ENCODE data around the gene C2CD3. TPM values are rescaled to one million over a fixed set of nuclear protein-coding genes. Genes with fewer than 3 reads are reported as not detected.
A peak's percentile ranks its signal among the peaks of the same experiment; 100 is the strongest.

Gene C2CD3
- polyA plus RNA-seq, 4 donors: 3.8 to 11.0 (median 7.3) TPM

DNA sequence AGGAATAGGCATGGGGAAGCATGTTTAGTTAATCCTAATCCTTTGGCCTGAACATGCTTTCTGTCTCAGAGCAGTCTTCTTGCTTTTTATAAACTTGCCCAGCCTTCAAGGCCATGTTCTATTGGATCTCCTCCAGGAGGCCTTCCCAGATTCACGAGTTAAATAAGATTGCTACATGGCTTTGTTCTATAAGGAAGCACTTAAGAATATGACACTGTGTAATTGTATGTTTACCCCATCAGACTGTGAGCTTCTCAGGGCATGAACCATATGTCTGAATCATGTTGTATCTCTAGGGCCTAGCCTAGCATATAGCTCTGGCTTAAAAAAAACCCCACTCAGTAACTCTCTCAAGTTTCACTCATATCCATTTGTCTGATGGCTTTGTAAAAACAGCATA lies 135.5 kb downstream of the C2CD3 start:
- no peaks in the 10 kb centered on the region for H3K9me3 ChIP-seq (ENCODE audit: control insufficient read depth in 2 of 2, insufficient read depth in 1 of 2, low read depth in 1 of 2, low read length in 1 of 2)
- H3K4me1 ChIP-seq (ENCODE audit: control insufficient read depth in 3 of 3, insufficient read depth in 2 of 3, low read depth in 1 of 3, low read length in 2 of 3): no peaks in the 10 kb centered on the region
- DNase-seq (no peak), FAIRE-seq (no peak)
- no peaks in the 10 kb centered on the region for H3K27me3 ChIP-seq (ENCODE audit: control insufficient read depth in 3 of 3, insufficient read depth in 3 of 3, low read length in 3 of 3)
- H3K27ac ChIP-seq (ENCODE audit: low read depth in 1 of 3, low read length in 2 of 3): no peak overlapping the region
- no peak overlapping the region for H3K4me3 ChIP-seq (ENCODE audit: low read depth in 1 of 3, low read length in 3 of 3)
- peaks cover 3 to 39% (median 6%) of the 10 kb centered on the region in 3 donors for H3K36me3 ChIP-seq (ENCODE audit: control insufficient read depth in 3 of 3, insufficient read depth in 2 of 3, low read depth in 1 of 3, low read length in 3 of 3)
- 39 to 65% (median 47%) methylated on average over 1 of the region's 1 CpG for WGBS, 3 donors

DNA sequence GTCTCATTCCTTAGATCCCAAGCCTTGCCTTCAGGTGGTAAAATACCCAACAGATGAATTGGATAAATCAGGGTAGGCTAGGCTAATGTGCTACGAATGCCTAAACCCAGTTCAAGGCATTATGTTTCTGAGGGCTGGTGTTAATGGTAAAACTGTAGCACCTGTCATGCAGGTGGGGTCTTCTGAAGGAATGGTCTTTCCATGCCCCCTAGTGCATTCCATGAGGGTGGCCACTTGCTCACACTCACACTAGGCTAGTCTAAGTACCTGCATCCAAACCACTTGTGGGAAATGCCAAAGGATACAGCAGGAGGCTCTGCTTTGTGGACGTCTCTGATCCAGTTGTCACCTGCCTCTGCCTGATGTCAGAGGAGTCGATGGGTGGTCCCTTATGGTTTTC lies 137.8 kb downstream of the C2CD3 start:
- DNase-seq: no peak
- H3K36me3 ChIP-seq (ENCODE audit: control insufficient read depth in 3 of 3, insufficient read depth in 2 of 3, low read depth in 1 of 3, low read length in 3 of 3): peaks cover 3 to 48% (median 6%) of the 10 kb centered on the region in 3 donors
- no peak for FAIRE-seq
- H3K4me1 ChIP-seq (ENCODE audit: control insufficient read depth in 3 of 3, insufficient read depth in 2 of 3, low read depth in 1 of 3, low read length in 2 of 3): no peaks in the 10 kb centered on the region
- no peaks in the 10 kb centered on the region for H3K9me3 ChIP-seq (ENCODE audit: control insufficient read depth in 2 of 2, insufficient read depth in 1 of 2, low read depth in 1 of 2, low read length in 1 of 2)
- no peak overlapping the region for H3K4me3 ChIP-seq (ENCODE audit: low read depth in 1 of 3, low read length in 3 of 3)
- no peak overlapping the region for H3K27ac ChIP-seq (ENCODE audit: low read depth in 1 of 3, low read length in 2 of 3)
- WGBS, 3 donors: 88 to 91% (median 90%) methylated on average over 3 of the region's 3 CpGs
- no peaks in the 10 kb centered on the region for H3K27me3 ChIP-seq (ENCODE audit: control insufficient read depth in 3 of 3, insufficient read depth in 3 of 3, low read length in 3 of 3)

DNA sequence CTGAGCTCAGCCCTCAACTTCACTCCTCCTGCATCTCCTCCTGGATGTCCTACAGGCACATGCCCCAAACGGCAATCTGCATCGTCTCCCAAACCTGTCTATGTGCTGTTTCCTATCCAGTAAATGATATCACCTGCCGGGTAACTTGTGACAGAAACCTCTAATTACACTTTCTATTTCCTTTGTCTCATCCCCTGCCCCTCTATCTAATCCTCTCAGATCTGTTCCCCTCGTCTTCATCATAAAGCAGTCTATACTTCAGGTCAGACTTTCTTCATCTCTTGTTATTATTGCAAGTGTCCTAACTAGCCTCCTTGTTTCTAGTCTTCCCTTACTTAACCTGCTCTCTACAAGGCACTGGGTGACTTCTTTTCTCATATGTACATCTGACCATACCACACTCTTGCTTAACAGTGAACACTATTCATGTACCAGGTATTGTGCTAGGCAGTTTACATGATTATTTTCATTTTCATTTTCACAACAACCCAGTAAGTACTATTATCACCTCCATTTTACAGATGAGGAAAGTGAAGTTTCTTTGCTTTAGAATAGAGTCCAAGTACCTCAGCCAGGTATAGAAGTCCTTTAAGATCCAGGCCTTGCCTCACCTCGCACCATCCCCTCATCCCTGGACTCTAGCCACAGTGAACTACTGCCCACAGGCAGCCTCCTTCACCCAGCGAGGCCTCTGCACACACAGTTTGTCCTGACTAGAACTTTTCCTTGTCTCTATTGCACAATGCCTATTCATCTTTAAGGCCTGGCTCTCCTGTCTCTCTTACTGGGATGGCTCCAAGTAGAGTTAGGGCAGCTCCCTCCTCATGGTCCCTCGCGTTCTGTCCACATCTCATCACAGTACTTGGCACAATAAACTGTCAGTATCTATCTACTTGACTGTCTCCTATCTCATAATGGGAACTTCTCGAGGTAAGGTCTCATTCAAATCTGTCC lies 139.8 kb downstream of the C2CD3 start:
- FAIRE-seq (no peak), DNase-seq (no peak)
- Histone ChIP-seq H3K27ac (ENCODE audit: low read depth in 1 of 3, low read length in 2 of 3) (peak overlapping the region in 1 of 3 donors; percentile 8), H3K4me3 (ENCODE audit: low read depth in 1 of 3, low read length in 3 of 3) (no peak overlapping the region), H3K4me1 (ENCODE audit: control insufficient read depth in 3 of 3, insufficient read depth in 2 of 3, low read depth in 1 of 3, low read length in 2 of 3) (no peaks in the 10 kb centered on the region), H3K27me3 (ENCODE audit: control insufficient read depth in 3 of 3, insufficient read depth in 3 of 3, low read length in 3 of 3) (no peaks in the 10 kb centered on the region), H3K9me3 (ENCODE audit: control insufficient read depth in 2 of 2, insufficient read depth in 1 of 2, low read depth in 1 of 2, low read length in 1 of 2) (no peaks in the 10 kb centered on the region), H3K36me3 (ENCODE audit: control insufficient read depth in 3 of 3, insufficient read depth in 2 of 3, low read depth in 1 of 3, low read length in 3 of 3) (peaks cover 0 to 51% (median 4%) of the 10 kb centered on the region in 3 donors)
- WGBS, 3 donors: 80 to 88% (median 82%) methylated on average over 9 of the region's 9 CpGs

DNA sequence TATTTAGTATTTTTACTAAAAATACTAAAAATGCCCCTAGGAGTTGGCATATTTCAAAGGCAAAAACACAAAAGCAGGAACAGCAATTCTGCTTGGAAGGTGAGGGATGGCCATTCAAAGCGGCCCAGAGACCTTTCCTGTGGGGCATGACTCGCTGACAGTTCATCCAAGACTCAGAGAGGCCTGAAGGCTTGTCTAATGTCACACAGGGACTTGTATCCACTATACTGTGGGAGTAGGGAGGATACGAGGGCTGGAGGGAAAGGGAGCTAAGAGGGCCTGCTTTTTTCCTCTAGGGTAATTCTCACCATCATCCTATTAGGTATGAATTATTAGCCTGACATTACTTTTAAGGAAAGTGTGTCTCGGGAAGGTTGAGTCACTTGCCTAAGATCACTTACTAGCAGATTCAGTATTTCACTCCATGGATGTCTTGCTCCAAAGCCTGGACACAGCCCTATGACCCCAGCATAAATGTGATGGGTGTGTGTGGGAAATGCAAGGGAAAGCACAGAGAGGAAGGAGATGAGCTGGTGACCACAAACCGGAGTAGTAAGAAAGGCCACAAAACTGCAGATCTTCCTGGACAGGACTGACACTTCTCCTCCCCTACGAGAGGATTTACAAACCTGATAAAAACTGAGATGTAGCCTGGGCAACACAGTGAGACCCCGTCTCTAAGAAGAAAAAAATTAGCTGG lies 145.2 kb downstream of the C2CD3 start:
- H3K27ac ChIP-seq (ENCODE audit: low read depth in 1 of 3, low read length in 2 of 3): no peak overlapping the region
- DNase-seq (no peak), FAIRE-seq (no peak)

DNA sequence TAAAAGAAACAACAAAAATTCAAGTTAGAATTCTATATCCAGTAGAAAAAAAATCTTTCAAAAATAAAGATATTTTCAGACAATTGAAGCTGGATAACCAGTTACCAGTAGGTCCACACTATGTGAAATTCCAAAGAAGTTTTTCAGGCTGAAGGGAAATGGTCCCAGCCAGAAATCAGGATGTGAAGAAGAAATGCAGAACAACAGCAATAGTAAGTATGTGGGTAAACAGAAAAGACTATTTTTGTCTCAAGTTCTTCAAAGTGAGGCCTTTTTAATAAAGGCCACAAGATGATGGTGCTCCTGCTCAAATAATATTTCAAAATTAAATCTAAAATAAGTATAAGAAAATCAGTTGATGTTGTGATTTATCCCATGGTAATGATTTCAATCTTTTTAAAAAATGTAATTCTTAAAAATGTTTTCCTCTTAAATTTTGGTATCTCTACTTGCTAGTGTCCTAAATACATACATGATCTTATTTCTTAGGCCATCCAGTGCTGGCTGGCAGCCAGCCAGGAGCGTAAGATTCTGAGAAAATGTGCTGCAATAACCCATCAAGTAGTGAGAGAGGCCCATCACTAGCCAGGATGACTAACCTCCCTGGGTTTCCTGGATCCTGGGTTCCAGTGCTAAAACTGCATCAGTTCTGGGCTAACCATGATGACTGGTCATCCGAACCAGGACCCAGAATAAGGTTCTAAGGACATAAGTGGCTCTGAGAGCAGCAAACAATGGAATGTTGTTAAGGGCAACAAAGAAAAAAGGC lies 146.4 kb downstream of the C2CD3 start:
- WGBS, 3 donors: 53 to 59% (median 59%) methylated on average over 2 of the region's 2 CpGs
- DNase-seq (peak in 1 of 2 donors; percentile 45), FAIRE-seq (no peak)
- no peaks in the 10 kb centered on the region for H3K27me3 ChIP-seq (ENCODE audit: control insufficient read depth in 3 of 3, insufficient read depth in 3 of 3, low read length in 3 of 3)
- H3K4me1 ChIP-seq (ENCODE audit: control insufficient read depth in 3 of 3, insufficient read depth in 2 of 3, low read depth in 1 of 3, low read length in 2 of 3): peaks cover 6 to 9% (median 7%) of the 10 kb centered on the region in 3 donors
- no peak overlapping the region for H3K27ac ChIP-seq (ENCODE audit: low read depth in 1 of 3, low read length in 2 of 3)
- H3K36me3 ChIP-seq (ENCODE audit: control insufficient read depth in 3 of 3, insufficient read depth in 2 of 3, low read depth in 1 of 3, low read length in 3 of 3): peaks cover 0 to 24% (median 2%) of the 10 kb centered on the region in 3 donors
- H3K9me3 ChIP-seq (ENCODE audit: control insufficient read depth in 2 of 2, insufficient read depth in 1 of 2, low read depth in 1 of 2, low read length in 1 of 2): no peaks in the 10 kb centered on the region
- no peak overlapping the region for H3K4me3 ChIP-seq (ENCODE audit: low read depth in 1 of 3, low read length in 3 of 3)

More for the DNA sequence above, 145.2 kb downstream of the C2CD3 start:
- no peak overlapping the region for H3K4me3 ChIP-seq (ENCODE audit: low read depth in 1 of 3, low read length in 3 of 3)
- H3K4me1 ChIP-seq (ENCODE audit: control insufficient read depth in 3 of 3, insufficient read depth in 2 of 3, low read depth in 1 of 3, low read length in 2 of 3): peaks cover 0 to under 1% (median 0%) of the 10 kb centered on the region in 3 donors
- no peaks in the 10 kb centered on the region for H3K27me3 ChIP-seq (ENCODE audit: control insufficient read depth in 3 of 3, insufficient read depth in 3 of 3, low read length in 3 of 3)
- H3K9me3 ChIP-seq (ENCODE audit: control insufficient read depth in 2 of 2, insufficient read depth in 1 of 2, low read depth in 1 of 2, low read length in 1 of 2): no peaks in the 10 kb centered on the region
- WGBS, 3 donors: 86 to 93% (median 89%) methylated on average over 7 of the region's 7 CpGs
- peaks cover 0 to 30% (median 2%) of the 10 kb centered on the region in 3 donors for H3K36me3 ChIP-seq (ENCODE audit: control insufficient read depth in 3 of 3, insufficient read depth in 2 of 3, low read depth in 1 of 3, low read length in 3 of 3)

DNA sequence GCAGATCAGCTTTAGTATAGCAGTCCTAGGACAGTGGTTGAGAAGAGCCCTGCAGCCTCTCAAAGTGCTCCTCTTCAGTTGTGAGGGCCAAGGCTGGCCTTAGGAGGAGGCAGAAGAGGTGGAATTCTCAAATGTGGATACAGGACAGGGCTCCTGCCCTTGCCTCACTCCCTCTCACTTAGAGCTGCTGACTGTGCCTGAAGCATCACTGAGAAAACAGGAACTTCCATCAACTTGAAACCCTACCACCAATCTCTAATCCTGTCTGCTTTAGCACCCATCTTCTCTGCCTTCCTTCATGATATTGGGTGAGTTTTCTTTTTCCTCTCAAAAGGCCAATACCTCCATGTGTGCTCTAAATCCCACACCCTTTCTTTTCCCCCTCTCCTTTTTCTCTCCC lies 147.5 kb downstream of the C2CD3 start:
- Histone ChIP-seq H3K27ac (ENCODE audit: low read depth in 1 of 3, low read length in 2 of 3) (peak overlapping the region in 1 of 3 donors; percentile 29), H3K4me3 (ENCODE audit: low read depth in 1 of 3, low read length in 3 of 3) (no peak overlapping the region), H3K36me3 (ENCODE audit: control insufficient read depth in 3 of 3, insufficient read depth in 2 of 3, low read depth in 1 of 3, low read length in 3 of 3) (peaks cover 0 to 17% (median 2%) of the 10 kb centered on the region in 3 donors), H3K4me1 (ENCODE audit: control insufficient read depth in 3 of 3, insufficient read depth in 2 of 3, low read depth in 1 of 3, low read length in 2 of 3) (peaks cover 13 to 18% (median 17%) of the 10 kb centered on the region in 3 donors), H3K9me3 (ENCODE audit: control insufficient read depth in 2 of 2, insufficient read depth in 1 of 2, low read depth in 1 of 2, low read length in 1 of 2) (no peaks in the 10 kb centered on the region), H3K27me3 (ENCODE audit: control insufficient read depth in 3 of 3, insufficient read depth in 3 of 3, low read length in 3 of 3) (no peaks in the 10 kb centered on the region)
- DNase-seq (no peak), FAIRE-seq (no peak)

DNA sequence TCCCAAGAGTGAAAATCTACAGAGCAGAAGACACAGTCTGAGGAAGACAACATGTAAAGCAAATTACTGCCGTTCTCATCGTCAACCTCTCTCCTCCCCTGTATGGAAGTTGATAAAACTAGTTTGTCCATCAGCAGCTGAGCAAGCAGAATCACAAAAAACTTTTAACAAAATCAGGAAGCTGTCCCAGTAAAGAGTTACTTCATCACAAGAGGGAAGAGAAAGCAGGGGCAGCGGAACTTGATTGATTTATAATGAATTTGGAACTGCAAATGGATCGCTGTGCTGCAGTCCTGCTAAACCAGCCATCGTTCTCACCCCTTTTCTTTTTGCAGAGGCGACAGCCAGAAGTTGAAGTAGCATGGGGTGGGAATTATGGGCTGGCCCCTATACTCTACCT lies 148.3 kb downstream of the C2CD3 start:
- peaks cover 15 to 23% (median 22%) of the 10 kb centered on the region in 3 donors for H3K4me1 ChIP-seq (ENCODE audit: control insufficient read depth in 3 of 3, insufficient read depth in 2 of 3, low read depth in 1 of 3, low read length in 2 of 3)
- no peaks in the 10 kb centered on the region for H3K9me3 ChIP-seq (ENCODE audit: control insufficient read depth in 2 of 2, insufficient read depth in 1 of 2, low read depth in 1 of 2, low read length in 1 of 2)
- no peaks in the 10 kb centered on the region for H3K27me3 ChIP-seq (ENCODE audit: control insufficient read depth in 3 of 3, insufficient read depth in 3 of 3, low read length in 3 of 3)
- DNase-seq (no peak), FAIRE-seq (no peak)
- H3K27ac ChIP-seq (ENCODE audit: low read depth in 1 of 3, low read length in 2 of 3): peak overlapping the region in 1 of 3 donors; percentile 29
- no peak overlapping the region for H3K4me3 ChIP-seq (ENCODE audit: low read depth in 1 of 3, low read length in 3 of 3)
- H3K36me3 ChIP-seq (ENCODE audit: control insufficient read depth in 3 of 3, insufficient read depth in 2 of 3, low read depth in 1 of 3, low read length in 3 of 3): peaks cover 0 to 15% (median 0%) of the 10 kb centered on the region in 3 donors
- WGBS, 3 donors: 84 to 99% (median 98%) methylated on average over 6 of the region's 6 CpGs

DNA sequence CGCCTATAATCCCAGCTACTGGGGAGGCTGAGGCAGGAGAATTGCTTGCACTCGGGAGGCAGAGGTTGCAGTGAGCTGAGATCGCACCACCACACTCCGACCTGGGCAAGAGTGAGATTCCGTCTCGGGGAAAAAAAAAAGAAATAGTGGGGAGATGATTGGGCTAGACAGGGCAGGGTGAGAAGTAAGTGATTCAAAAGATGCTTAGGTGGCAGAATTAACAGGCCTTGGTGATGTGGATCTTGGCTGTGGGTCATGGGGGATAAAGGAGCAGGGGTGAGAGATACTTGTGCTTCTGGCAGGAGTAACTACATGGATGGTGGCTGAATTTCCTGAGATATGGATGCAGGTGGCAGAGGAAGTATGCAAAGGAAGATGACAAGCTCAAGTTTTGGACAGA lies 148.8 kb downstream of the C2CD3 start:
- H3K4me1 ChIP-seq (ENCODE audit: control insufficient read depth in 3 of 3, insufficient read depth in 2 of 3, low read depth in 1 of 3, low read length in 2 of 3): peaks cover 18 to 23% (median 22%) of the 10 kb centered on the region in 3 donors
- 93 to 95% (median 94%) methylated on average over 6 of the region's 6 CpGs for WGBS, 3 donors
- FAIRE-seq: no peak

More for the DNA sequence above, 148.8 kb downstream of the C2CD3 start:
- Histone ChIP-seq H3K27ac (ENCODE audit: low read depth in 1 of 3, low read length in 2 of 3) (peak overlapping the region in 1 of 3 donors; percentile 27), H3K36me3 (ENCODE audit: control insufficient read depth in 3 of 3, insufficient read depth in 2 of 3, low read depth in 1 of 3, low read length in 3 of 3) (peaks cover 0 to 17% (median 0%) of the 10 kb centered on the region in 3 donors), H3K9me3 (ENCODE audit: control insufficient read depth in 2 of 2, insufficient read depth in 1 of 2, low read depth in 1 of 2, low read length in 1 of 2) (no peaks in the 10 kb centered on the region), H3K4me3 (ENCODE audit: low read depth in 1 of 3, low read length in 3 of 3) (no peak overlapping the region), H3K27me3 (ENCODE audit: control insufficient read depth in 3 of 3, insufficient read depth in 3 of 3, low read length in 3 of 3) (no peaks in the 10 kb centered on the region)
- no peak for DNase-seq

Measured in small intestine (tissue), 7 donors.